ENCODE results near the gene SND1. TPM values are rescaled to one million over a fixed set of nuclear protein-coding genes. Genes with fewer than 3 reads are reported as not detected.

Gene SND1
- total and polyA plus RNA-seq, 2 donors from 2014 or later = 83.0 to 154 TPM

GRCh38 chr7:128071376-128071775, 419.4 kb downstream of the SND1 start:
- H3K27me3 ChIP-seq (ENCODE audit: control insufficient read depth, insufficient read depth, low read length) = no peaks in the 10 kb centered on the region
- intact Hi-C loops (cut with DNase I) = no loop called here
- no peak overlapping the region for H3K27ac ChIP-seq (ENCODE audit: low read depth in 2 of 2, low read length in 2 of 2)
- H3K4me3 ChIP-seq (ENCODE audit: low read length in 3 of 3) = no peak overlapping the region
- H3K36me3 ChIP-seq (ENCODE audit: control insufficient read depth in 2 of 3, insufficient read depth in 3 of 3, low read length in 3 of 3) = no peaks in the 10 kb centered on the region
- peaks cover 0 to 2% (median 0%) of the 10 kb centered on the region in 3 donors for H3K4me1 ChIP-seq (ENCODE audit: control insufficient read depth in 2 of 3, insufficient read depth in 2 of 3, low read depth in 1 of 3, low read length in 3 of 3)
- FAIRE-seq (no peak), DNase-seq (no peak)
- no peaks in the 10 kb centered on the region for H3K9me3 ChIP-seq (ENCODE audit: control insufficient read depth in 2 of 3, insufficient read depth in 1 of 3, low read length in 3 of 3)
- no peak overlapping the region for H3K9ac ChIP-seq (ENCODE audit: low read length in 3 of 3)
- TF ChIP-seq CTCF (IDR thresholded peaks at IDR 0.05; ENCODE audit: borderline replicate concordance, extremely low read depth, insufficient read depth) = no peak

GRCh38 chr7:128071801-128072200, 419.8 kb downstream of the SND1 start:
- intact Hi-C loops (cut with DNase I) = no loop called here
- H3K9ac ChIP-seq (ENCODE audit: low read length in 3 of 3) = no peak overlapping the region
- DNase-seq (no peak), FAIRE-seq (no peak)
- H3K9me3 ChIP-seq (ENCODE audit: control insufficient read depth in 2 of 3, insufficient read depth in 1 of 3, low read length in 3 of 3) = no peaks in the 10 kb centered on the region
- H3K36me3 ChIP-seq (ENCODE audit: control insufficient read depth in 2 of 3, insufficient read depth in 3 of 3, low read length in 3 of 3) = no peaks in the 10 kb centered on the region
- H3K27me3 ChIP-seq (ENCODE audit: control insufficient read depth, insufficient read depth, low read length) = no peaks in the 10 kb centered on the region
- no peak overlapping the region for H3K4me3 ChIP-seq (ENCODE audit: low read length in 3 of 3)
- H3K4me1 ChIP-seq (ENCODE audit: control insufficient read depth in 2 of 3, insufficient read depth in 2 of 3, low read depth in 1 of 3, low read length in 3 of 3) = peaks cover 0 to 6% (median 3%) of the 10 kb centered on the region in 3 donors
- H3K27ac ChIP-seq (ENCODE audit: low read depth in 2 of 2, low read length in 2 of 2) = no peak overlapping the region
- no peak for TF ChIP-seq CTCF (IDR thresholded peaks at IDR 0.05; ENCODE audit: borderline replicate concordance, extremely low read depth, insufficient read depth)

GRCh38 chr7:128073671-128074310, 421.8 kb downstream of the SND1 start:
- TF ChIP-seq CTCF (IDR thresholded peaks at IDR 0.05; ENCODE audit: borderline replicate concordance, extremely low read depth, insufficient read depth) = no peak
- Histone ChIP-seq H3K36me3 (ENCODE audit: control insufficient read depth in 2 of 3, insufficient read depth in 3 of 3, low read length in 3 of 3) (peaks cover 0 to 3% (median 0%) of the 10 kb centered on the region in 3 donors), H3K9ac (ENCODE audit: low read length in 3 of 3) (no peak overlapping the region), H3K9me3 (ENCODE audit: control insufficient read depth in 2 of 3, insufficient read depth in 1 of 3, low read length in 3 of 3) (no peaks in the 10 kb centered on the region), H3K27me3 (ENCODE audit: control insufficient read depth, insufficient read depth, low read length) (no peaks in the 10 kb centered on the region), H3K4me3 (ENCODE audit: low read length in 3 of 3) (no peak overlapping the region), H3K4me1 (ENCODE audit: control insufficient read depth in 2 of 3, insufficient read depth in 2 of 3, low read depth in 1 of 3, low read length in 3 of 3) (peaks cover 0 to 7% (median 3%) of the 10 kb centered on the region in 3 donors), H3K27ac (ENCODE audit: low read depth in 2 of 2, low read length in 2 of 2) (no peak overlapping the region)
- DNase-seq (no peak), FAIRE-seq (no peak)
- intact Hi-C loops (cut with DNase I) = no loop called here

GRCh38 chr7:128074336-128074735, 422.3 kb downstream of the SND1 start:
- no peak for FAIRE-seq

More at GRCh38 chr7:128074336-128074735, 422.3 kb downstream of the SND1 start:
- H3K27ac ChIP-seq (ENCODE audit: low read depth in 2 of 2, low read length in 2 of 2) = no peak overlapping the region
- no peaks in the 10 kb centered on the region for H3K9me3 ChIP-seq (ENCODE audit: control insufficient read depth in 2 of 3, insufficient read depth in 1 of 3, low read length in 3 of 3)
- no peak overlapping the region for H3K4me3 ChIP-seq (ENCODE audit: low read length in 3 of 3)
- H3K36me3 ChIP-seq (ENCODE audit: control insufficient read depth in 2 of 3, insufficient read depth in 3 of 3, low read length in 3 of 3) = peaks cover 0 to 3% (median 0%) of the 10 kb centered on the region in 3 donors
- H3K4me1 ChIP-seq (ENCODE audit: control insufficient read depth in 2 of 3, insufficient read depth in 2 of 3, low read depth in 1 of 3, low read length in 3 of 3) = peaks cover 0 to 7% (median 3%) of the 10 kb centered on the region in 3 donors
- TF ChIP-seq CTCF (IDR thresholded peaks at IDR 0.05; ENCODE audit: borderline replicate concordance, extremely low read depth, insufficient read depth) = no peak
- no peak overlapping the region for H3K9ac ChIP-seq (ENCODE audit: low read length in 3 of 3)
- no peaks in the 10 kb centered on the region for H3K27me3 ChIP-seq (ENCODE audit: control insufficient read depth, insufficient read depth, low read length)
- intact Hi-C loops (cut with DNase I) = no loop called here
- no peak for DNase-seq

Measured in kidney (tissue), 14 donors.